PFSK-1 (cell line): ENCODE results near the gene IL1RL1.

ENCODE experiments used
- POLR2AphosphoS5 ChIP-seq: IDR thresholded peaks from 2 replicates; pipeline ENCODE4 v1.6.1; 2012; ENCODE audit warnings: low read depth, mild to moderate bottlenecking, control low read depth, low read length, moderate library complexity
- SIN3A ChIP-seq: IDR thresholded peaks from 2 replicates; pipeline ENCODE4 v1.6.1; 2012; ENCODE audit warnings: mild to moderate bottlenecking, low read length, moderate library complexity, borderline replicate concordance; ENCODE audit not compliant: insufficient read depth
- TAF1 ChIP-seq: IDR thresholded peaks from 2 replicates; pipeline ENCODE4 v1.6.1; 2012; ENCODE audit warnings: low read length, control low read depth, borderline replicate concordance; ENCODE audit not compliant: insufficient read depth
- TF ChIP-seq, protein P1 (sequence below), 2 experiments: IDR thresholded peaks; 2 replicates each; pipeline versions ENCODE4 v1.6.1 to v1.8.0; 2011 to 2012; ENCODE audit warnings: low read depth in 2 of 2, low read length in 2 of 2, control low read depth in 1 of 2, inconsistent platforms in 1 of 2, mild to moderate bottlenecking in 1 of 2, moderate library complexity in 1 of 2; ENCODE audit not compliant: insufficient read depth in 1 of 2

DNA sequence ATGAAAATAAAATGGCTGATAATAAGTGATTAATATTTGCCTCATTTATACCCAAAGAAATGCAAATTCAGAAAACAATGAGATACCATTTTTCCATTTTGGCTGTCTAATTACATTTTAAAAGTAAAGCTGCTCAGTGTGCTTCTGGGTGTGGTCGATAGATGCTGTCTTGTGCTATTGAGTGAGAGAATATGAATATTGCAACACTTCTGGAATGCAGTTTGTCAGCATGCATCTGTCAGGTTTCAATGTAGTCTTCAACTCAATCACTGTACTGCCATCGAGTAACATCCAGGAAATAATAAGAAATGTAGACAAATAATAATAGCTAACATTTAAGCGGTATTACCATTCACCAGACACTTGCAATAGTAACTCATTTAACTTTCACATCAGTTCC, 48.2 kb downstream of the IL1RL1 start:
- TF ChIP-seq POLR2AphosphoS5 (no peak), SIN3A (no peak), TAF1 (no peak)
- TF ChIP-seq, protein P1, sequence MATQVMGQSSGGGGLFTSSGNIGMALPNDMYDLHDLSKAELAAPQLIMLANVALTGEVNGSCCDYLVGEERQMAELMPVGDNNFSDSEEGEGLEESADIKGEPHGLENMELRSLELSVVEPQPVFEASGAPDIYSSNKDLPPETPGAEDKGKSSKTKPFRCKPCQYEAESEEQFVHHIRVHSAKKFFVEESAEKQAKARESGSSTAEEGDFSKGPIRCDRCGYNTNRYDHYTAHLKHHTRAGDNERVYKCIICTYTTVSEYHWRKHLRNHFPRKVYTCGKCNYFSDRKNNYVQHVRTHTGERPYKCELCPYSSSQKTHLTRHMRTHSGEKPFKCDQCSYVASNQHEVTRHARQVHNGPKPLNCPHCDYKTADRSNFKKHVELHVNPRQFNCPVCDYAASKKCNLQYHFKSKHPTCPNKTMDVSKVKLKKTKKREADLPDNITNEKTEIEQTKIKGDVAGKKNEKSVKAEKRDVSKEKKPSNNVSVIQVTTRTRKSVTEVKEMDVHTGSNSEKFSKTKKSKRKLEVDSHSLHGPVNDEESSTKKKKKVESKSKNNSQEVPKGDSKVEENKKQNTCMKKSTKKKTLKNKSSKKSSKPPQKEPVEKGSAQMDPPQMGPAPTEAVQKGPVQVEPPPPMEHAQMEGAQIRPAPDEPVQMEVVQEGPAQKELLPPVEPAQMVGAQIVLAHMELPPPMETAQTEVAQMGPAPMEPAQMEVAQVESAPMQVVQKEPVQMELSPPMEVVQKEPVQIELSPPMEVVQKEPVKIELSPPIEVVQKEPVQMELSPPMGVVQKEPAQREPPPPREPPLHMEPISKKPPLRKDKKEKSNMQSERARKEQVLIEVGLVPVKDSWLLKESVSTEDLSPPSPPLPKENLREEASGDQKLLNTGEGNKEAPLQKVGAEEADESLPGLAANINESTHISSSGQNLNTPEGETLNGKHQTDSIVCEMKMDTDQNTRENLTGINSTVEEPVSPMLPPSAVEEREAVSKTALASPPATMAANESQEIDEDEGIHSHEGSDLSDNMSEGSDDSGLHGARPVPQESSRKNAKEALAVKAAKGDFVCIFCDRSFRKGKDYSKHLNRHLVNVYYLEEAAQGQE (IDR thresholded peaks at IDR 0.05; ENCODE audit: insufficient read depth in 1 of 2, low read depth in 2 of 2, low read length in 2 of 2) = no peak
